Adrenal gland (tissue), 5 donors: ENCODE data around the gene USP34.

ENCODE experiments used
- CTCF ChIP-seq, 6 experiments: fragments of 450-650 bp in 4 of 6; fragments of 200-600 bp in 2 of 6; sonication (generic) in 1 of 6; IDR thresholded peaks; 1 replicate in 5 of 6; 2 replicates in 1 of 6; pipeline versions ENCODE4 v1.5.1 to v1.8.0; 2016 to 2021; ENCODE audit warnings: antibody characterized with exemption in 6 of 6, mild to moderate bottlenecking in 2 of 6, moderate library complexity in 1 of 6
- POLR2A ChIP-seq, 2 donors: fragments of 450-650 bp; IDR thresholded peaks; one replicate each; pipeline ENCODE4 v1.6.1; 2017; ENCODE audit warnings: antibody characterized with exemption in 2 of 2, mild to moderate bottlenecking in 2 of 2, moderate library complexity in 1 of 2
- donor health status: DM: no; HTN: no; CAD: no.

GRCh38 chr2:61287254-61287653, 183.6 kb downstream of the USP34 start:
- TF ChIP-seq POLR2A (IDR thresholded peaks at IDR 0.05) = no peak
- no peak for TF ChIP-seq CTCF (IDR thresholded peaks at IDR 0.05)
